K562 (cell line): Measurements from ENCODE around the gene NDUFC2. TPM values are rescaled to one million over a fixed set of nuclear protein-coding genes. Genes with fewer than 3 reads are reported as not detected.

ENCODE experiments used
- C11orf30 ChIP-seq: fragments of 450-650 bp; IDR thresholded peaks from 2 replicates; pipeline ENCODE4 v1.6.1; 2016; ENCODE audit warnings: low read depth, mild to moderate bottlenecking
- DMBX1 ChIP-seq: fragments of 250-450 bp; sonication (Bioruptor Pico); IDR thresholded peaks from 2 replicates; pipeline ENCODE4 v1.8.0; 2022; ENCODE audit warnings: inconsistent platforms, mild to moderate bottlenecking, moderate library complexity, borderline replicate concordance
- KDM1A ChIP-seq, 2 experiments: fragments of 450-650 bp; IDR thresholded peaks; 2 replicates each; pipeline ENCODE4 v1.6.1; 2016; ENCODE audit warnings: mild to moderate bottlenecking in 2 of 2
- L3MBTL2 ChIP-seq: fragments of 450-650 bp; IDR thresholded peaks from 2 replicates; pipeline ENCODE4 v1.6.1; 2016; ENCODE audit warnings: mild to moderate bottlenecking, moderate library complexity
- NFE2 ChIP-seq: IDR thresholded peaks from 2 replicates; pipeline ENCODE4 v1.6.1; 2014; ENCODE audit warnings: antibody characterized with exemption, low read depth
- NR1H2 ChIP-seq: sonication (generic); formaldehyde crosslinking; IDR thresholded peaks from 2 replicates; pipeline ENCODE4 v1.4.0; 2020; ENCODE audit warnings: mild to moderate bottlenecking, missing genetic modification reagents
- SMAD2 ChIP-seq: fragments of 150-350 bp; IDR thresholded peaks from 2 replicates; pipeline ENCODE4 v1.6.1; 2014; ENCODE audit warnings: low read depth, mild to moderate bottlenecking, low read length
- SUPT5H ChIP-seq: fragments of 450-650 bp; IDR thresholded peaks from 2 replicates; pipeline ENCODE4 v1.6.1; 2016
- TAF9B ChIP-seq: fragments of 450-650 bp; IDR thresholded peaks from 2 replicates; pipeline ENCODE4 v1.6.1; 2018; ENCODE audit warnings: mild to moderate bottlenecking; ENCODE audit not compliant: partially characterized antibody
- ZNF146 ChIP-seq: IDR thresholded peaks from one replicate; pipeline ENCODE4 v1.6.1; 2018; ENCODE audit warnings: missing compliant biosample characterization; ENCODE audit not compliant: unreplicated experiment
- ZNF354B ChIP-seq: fragments of 250-450 bp; sonication (Bioruptor Pico); IDR thresholded peaks from 2 replicates; pipeline ENCODE4 v1.4.0; 2020
- polyA plus RNA-seq, 8 experiments: library from polyadenylated mRNA; depleted of rRNA in 4 of 8; stranded (reverse) in 5 of 8; unstranded in 3 of 8; fragments of >200 nt; fragmentation: Nextera tagmentation in 2 of 8; fragmentation: Illumina TruSeq in 1 of 8; extraction: Ambion mirVana in 2 of 8; extraction: Trizol in 1 of 8; gene quantifications; 2 replicates each; pipeline versions ENCODE4 v1.2.1 to v1.2.3, GENCODE V29; 2011 to 2014; ENCODE audit warnings: inconsistent platforms in 1 of 8, missing spikeins in 1 of 8
- total RNA-seq, 7 experiments: library from RNA; depleted of rRNA in 6 of 7; stranded (reverse); fragments of >200 nt in 6 of 7; fragmentation: Illumina TruSeq in 2 of 7; extraction: Trizol in 2 of 7; gene quantifications; 2 replicates each; pipeline versions ENCODE4 v1.2.1 to v1.2.3, GENCODE V29; 2011 to 2021; ENCODE audit warnings: low replicate concordance in 1 of 7
- TF ChIP-seq, protein P1 (sequence below), 2 experiments: fragments of 200-800 bp in 1 of 2; sonication (Bioruptor generic) in 1 of 2; sonication (generic) in 1 of 2; formaldehyde crosslinking in 1 of 2; IDR thresholded peaks in 1 of 2; conservative IDR thresholded peaks in 1 of 2; 2 replicates each; pipeline versions ENCODE4 v1.5.0 to v1.6.1; 2016 to 2020; ENCODE audit warnings: missing compliant biosample characterization in 1 of 2, missing genetic modification characterization in 1 of 2, missing genetic modification reagents in 1 of 2
- TF ChIP-seq, protein P2 (sequence below), 3 experiments: IDR thresholded peaks in 2 of 3; conservative IDR thresholded peaks in 1 of 3; 2 replicates each; pipeline ENCODE4 v1.5.1; 2011 to 2012; ENCODE audit warnings: low read length in 3 of 3, mild to moderate bottlenecking in 3 of 3, control low read depth in 2 of 3, improper control_type of control experiment in 1 of 3, inconsistent platforms in 1 of 3, low read depth in 1 of 3, mixed read lengths in 1 of 3, moderate library complexity in 1 of 3; ENCODE audit not compliant: insufficient read depth in 2 of 3
- TF ChIP-seq, protein P3 (sequence below): fragments of 450-650 bp; IDR thresholded peaks from 2 replicates; pipeline ENCODE4 v1.6.1; 2017; ENCODE audit warnings: mild to moderate bottlenecking, moderate library complexity
- TF ChIP-seq, protein P4 (sequence below): fragments of 250-450 bp; sonication (Bioruptor Pico); IDR thresholded peaks from 2 replicates; pipeline ENCODE4 v1.5.0; 2020; ENCODE audit warnings: mild to moderate bottlenecking

The NDUFC2 gene
- total and polyA plus RNA-seq, 9 of the 15 experiments (the other 6 are each of a cell fraction or from before 2014, with no cell fraction given): 168 to 1,119 (median 442) TPM

DNA sequence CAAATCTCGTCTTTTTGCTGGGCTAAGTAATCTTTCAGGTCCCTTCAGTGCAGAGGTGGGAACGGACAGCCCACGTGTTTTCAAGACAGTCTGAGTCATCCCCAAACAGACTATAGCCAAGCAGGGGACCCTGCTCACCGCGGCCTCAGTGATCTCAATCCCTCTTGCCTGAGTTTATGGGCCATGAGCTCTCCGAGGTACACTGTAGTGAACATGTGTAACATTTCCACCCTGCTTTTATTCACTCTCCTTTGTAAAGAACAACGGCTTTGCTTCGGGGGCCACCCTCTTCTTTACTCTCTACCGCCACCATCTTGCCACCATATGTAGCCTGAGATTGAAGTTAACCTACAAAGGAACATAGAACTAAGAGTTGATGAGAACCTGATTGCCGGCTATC, 45.0 kb downstream of the NDUFC2 start (continued):
- TF ChIP-seq, protein P1, sequence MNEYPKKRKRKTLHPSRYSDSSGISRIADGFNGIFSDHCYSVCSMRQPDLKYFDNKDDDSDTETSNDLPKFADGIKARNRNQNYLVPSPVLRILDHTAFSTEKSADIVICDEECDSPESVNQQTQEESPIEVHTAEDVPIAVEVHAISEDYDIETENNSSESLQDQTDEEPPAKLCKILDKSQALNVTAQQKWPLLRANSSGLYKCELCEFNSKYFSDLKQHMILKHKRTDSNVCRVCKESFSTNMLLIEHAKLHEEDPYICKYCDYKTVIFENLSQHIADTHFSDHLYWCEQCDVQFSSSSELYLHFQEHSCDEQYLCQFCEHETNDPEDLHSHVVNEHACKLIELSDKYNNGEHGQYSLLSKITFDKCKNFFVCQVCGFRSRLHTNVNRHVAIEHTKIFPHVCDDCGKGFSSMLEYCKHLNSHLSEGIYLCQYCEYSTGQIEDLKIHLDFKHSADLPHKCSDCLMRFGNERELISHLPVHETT (CRISPR knock-in tag; conservative IDR thresholded peaks at IDR 0.05 in 1 of 2, IDR thresholded peaks at IDR 0.05 in 1 of 2): peak in 1 of 2 experiments; percentile 23; a peak in 1 of 4 replicates
- no peak for TF ChIP-seq TAF9B
- TF ChIP-seq NFE2: peak; percentile 58
- TF ChIP-seq ZNF354B (CRISPR knock-in tag): no peak
- TF ChIP-seq KDM1A (IDR thresholded peaks at IDR 0.05): peak in 1 of 2 experiments; percentile 2; a peak in 1 of 4 replicates
- TF ChIP-seq SUPT5H: no peak
- no peak for TF ChIP-seq SMAD2
- peak; percentile 18; the same call in 1 of the 2 replicates for TF ChIP-seq DMBX1 (CRISPR knock-in tag)
- TF ChIP-seq, protein P2, sequence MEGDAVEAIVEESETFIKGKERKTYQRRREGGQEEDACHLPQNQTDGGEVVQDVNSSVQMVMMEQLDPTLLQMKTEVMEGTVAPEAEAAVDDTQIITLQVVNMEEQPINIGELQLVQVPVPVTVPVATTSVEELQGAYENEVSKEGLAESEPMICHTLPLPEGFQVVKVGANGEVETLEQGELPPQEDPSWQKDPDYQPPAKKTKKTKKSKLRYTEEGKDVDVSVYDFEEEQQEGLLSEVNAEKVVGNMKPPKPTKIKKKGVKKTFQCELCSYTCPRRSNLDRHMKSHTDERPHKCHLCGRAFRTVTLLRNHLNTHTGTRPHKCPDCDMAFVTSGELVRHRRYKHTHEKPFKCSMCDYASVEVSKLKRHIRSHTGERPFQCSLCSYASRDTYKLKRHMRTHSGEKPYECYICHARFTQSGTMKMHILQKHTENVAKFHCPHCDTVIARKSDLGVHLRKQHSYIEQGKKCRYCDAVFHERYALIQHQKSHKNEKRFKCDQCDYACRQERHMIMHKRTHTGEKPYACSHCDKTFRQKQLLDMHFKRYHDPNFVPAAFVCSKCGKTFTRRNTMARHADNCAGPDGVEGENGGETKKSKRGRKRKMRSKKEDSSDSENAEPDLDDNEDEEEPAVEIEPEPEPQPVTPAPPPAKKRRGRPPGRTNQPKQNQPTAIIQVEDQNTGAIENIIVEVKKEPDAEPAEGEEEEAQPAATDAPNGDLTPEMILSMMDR (IDR thresholded peaks at IDR 0.05 in 2 of 3, conservative IDR thresholded peaks at IDR 0.05 in 1 of 3; ENCODE audit: insufficient read depth in 2 of 3, low read depth in 1 of 3, low read length in 3 of 3): peak; percentile 24 to 60 (median 49); a peak in 5 of 6 replicates
- TF ChIP-seq, protein P3, sequence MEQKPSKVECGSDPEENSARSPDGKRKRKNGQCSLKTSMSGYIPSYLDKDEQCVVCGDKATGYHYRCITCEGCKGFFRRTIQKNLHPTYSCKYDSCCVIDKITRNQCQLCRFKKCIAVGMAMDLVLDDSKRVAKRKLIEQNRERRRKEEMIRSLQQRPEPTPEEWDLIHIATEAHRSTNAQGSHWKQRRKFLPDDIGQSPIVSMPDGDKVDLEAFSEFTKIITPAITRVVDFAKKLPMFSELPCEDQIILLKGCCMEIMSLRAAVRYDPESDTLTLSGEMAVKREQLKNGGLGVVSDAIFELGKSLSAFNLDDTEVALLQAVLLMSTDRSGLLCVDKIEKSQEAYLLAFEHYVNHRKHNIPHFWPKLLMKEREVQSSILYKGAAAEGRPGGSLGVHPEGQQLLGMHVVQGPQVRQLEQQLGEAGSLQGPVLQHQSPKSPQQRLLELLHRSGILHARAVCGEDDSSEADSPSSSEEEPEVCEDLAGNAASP: no peak
- peak; percentile 25; the same call in 1 of the 2 replicates for TF ChIP-seq C11orf30
- no peak for TF ChIP-seq NR1H2 (CRISPR knock-in tag)
- TF ChIP-seq L3MBTL2: peak; percentile 90
- peak; percentile 47 for TF ChIP-seq ZNF146
- TF ChIP-seq, protein P4, sequence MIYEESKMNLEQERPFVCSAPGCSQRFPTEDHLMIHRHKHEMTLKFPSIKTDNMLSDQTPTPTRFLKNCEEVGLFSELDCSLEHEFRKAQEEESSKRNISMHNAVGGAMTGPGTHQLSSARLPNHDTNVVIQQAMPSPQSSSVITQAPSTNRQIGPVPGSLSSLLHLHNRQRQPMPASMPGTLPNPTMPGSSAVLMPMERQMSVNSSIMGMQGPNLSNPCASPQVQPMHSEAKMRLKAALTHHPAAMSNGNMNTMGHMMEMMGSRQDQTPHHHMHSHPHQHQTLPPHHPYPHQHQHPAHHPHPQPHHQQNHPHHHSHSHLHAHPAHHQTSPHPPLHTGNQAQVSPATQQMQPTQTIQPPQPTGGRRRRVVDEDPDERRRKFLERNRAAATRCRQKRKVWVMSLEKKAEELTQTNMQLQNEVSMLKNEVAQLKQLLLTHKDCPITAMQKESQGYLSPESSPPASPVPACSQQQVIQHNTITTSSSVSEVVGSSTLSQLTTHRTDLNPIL (CRISPR knock-in tag): no peak
